ENCODE results near the gene BPIFB4.

BPIFB4 gene

GRCh38 chr20:33072362-33072761 is 7.1 kb upstream of the BPIFB4 start:
- in situ Hi-C loops (cut with MboI; ENCODE audit: low pct_unique_long_range_greater_than_20kb, low sequenced_read_pairs, unreplicated experiment), result no loop called here
- no peak for TF ChIP-seq CTCF (IDR thresholded peaks at IDR 0.05; ENCODE audit: extremely low read depth, insufficient read depth, missing control alignments)
- no peak for DNase-seq (ENCODE audit: low spot score)

DNA sequence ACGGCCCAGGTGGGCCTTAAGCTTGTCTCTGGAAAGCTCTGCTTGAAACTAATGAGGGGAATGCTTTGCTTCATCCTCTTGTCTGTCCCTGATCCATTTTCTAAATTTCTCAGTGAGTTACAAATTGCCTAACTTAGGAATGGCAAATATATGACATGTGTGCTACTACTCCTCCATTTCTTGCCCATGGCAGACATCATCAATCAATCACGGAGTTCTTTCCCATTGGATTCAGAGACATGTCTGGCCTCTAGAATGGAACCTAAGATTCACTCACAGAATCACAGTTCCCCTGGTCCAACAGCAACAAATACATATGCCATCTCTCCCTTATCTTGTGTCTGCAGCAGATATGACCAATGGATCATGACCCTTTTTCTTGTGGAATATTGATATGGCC is 6.6 kb upstream of the BPIFB4 start:
- DNase-seq (ENCODE audit: low spot score), result no peak
- in situ Hi-C loops (cut with MboI; ENCODE audit: low pct_unique_long_range_greater_than_20kb, low sequenced_read_pairs, unreplicated experiment), result no loop called here
- TF ChIP-seq CTCF (IDR thresholded peaks at IDR 0.05; ENCODE audit: extremely low read depth, insufficient read depth, missing control alignments), result no peak

DNA sequence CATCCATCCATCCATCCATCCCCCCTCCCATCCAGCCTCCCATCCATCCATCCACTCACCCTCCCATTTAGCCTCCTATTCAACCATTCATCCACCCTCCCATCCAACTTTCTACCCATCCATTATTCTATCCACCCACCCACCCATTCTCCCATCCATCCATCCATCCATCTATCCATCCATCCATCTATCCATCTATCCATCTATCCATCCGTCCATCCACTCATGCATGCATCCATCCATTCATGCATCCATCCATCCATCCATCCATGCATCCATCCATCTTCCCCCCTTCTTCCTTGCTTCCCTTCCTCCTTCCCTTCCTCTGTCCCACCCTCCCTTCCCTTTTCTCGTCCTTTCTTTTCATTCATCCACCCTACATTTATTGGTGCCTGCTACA is 4.8 kb upstream of the BPIFB4 start:
- in situ Hi-C loops (cut with MboI; ENCODE audit: low pct_unique_long_range_greater_than_20kb, low sequenced_read_pairs, unreplicated experiment), result no loop called here
- TF ChIP-seq CTCF (IDR thresholded peaks at IDR 0.05; ENCODE audit: extremely low read depth, insufficient read depth, missing control alignments), result no peak
- no peak for DNase-seq (ENCODE audit: low spot score)

GRCh38 chr20:33075281-33075680 is 4.2 kb upstream of the BPIFB4 start:
- DNase-seq (ENCODE audit: low spot score), result no peak
- TF ChIP-seq CTCF (IDR thresholded peaks at IDR 0.05; ENCODE audit: extremely low read depth, insufficient read depth, missing control alignments), result no peak
- in situ Hi-C loops (cut with MboI; ENCODE audit: low pct_unique_long_range_greater_than_20kb, low sequenced_read_pairs, unreplicated experiment), result no loop called here

DNA sequence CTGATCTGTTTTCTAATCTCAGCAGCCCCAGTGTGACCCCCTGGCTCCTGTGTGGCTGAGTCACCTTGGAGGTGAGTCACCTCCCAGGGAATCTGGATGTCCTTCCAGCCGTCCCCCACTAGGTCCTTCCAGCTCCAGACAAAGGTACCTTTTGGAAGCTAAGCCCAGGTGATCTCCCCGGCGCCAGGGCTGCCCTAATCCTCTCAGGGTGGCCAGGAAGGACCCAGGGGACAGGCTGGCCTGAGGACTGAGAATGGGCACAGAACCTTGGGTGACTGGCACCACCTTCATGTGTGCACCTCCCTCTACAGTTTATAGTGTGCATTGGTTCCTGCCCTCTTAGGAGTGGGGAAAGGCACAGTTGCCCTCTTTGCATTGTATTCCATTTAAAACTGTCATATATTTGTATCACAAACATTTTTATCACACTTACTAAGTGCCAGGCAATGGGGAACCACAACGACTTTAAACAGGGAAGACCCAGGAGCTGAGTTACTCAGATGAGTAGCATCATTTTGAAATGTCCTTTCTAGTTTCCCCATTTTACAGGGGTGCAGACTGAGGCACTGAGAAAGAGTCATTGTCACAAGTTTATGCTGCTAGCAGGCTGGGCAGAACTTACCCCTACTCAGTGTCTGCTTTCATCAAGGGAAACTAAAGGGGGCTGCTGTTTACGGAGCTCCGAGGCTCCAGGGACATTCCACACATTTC is 2.6 kb upstream of the BPIFB4 start:
- DNase-seq (ENCODE audit: low spot score), result no peak
- TF ChIP-seq CTCF (IDR thresholded peaks at IDR 0.05; ENCODE audit: extremely low read depth, insufficient read depth, missing control alignments), result no peak
- in situ Hi-C loops (cut with MboI; ENCODE audit: low pct_unique_long_range_greater_than_20kb, low sequenced_read_pairs, unreplicated experiment), result no loop called here

- no peak for TF ChIP-seq CTCF (IDR thresholded peaks at IDR 0.05; ENCODE audit: extremely low read depth, insufficient read depth, missing control alignments)
- DNase-seq (ENCODE audit: low spot score), result no peak
- in situ Hi-C loops (cut with MboI; ENCODE audit: low pct_unique_long_range_greater_than_20kb, low sequenced_read_pairs, unreplicated experiment), result no loop called here
Observed at GRCh38 chr20:33081411-33082154, 2.1 kb downstream of the BPIFB4 start.
